Retinal pigment epithelial cell (primary cell): Measurements from ENCODE around the gene ZNF521.

Experiments used
- DNase-seq: peaks from one replicate; pipeline ENCODE4 v3.0.0-alpha.2; 2010; ENCODE audit warnings: low read depth
- H3K4me3 ChIP-seq: 2 replicates; pipeline ENCODE4 v1.5.1; 2011; ENCODE audit warnings: mild to moderate bottlenecking, low read length, control low read depth, moderate library complexity
- CTCF ChIP-seq: conservative IDR thresholded peaks from 2 replicates; pipeline ENCODE4 v1.5.1; 2011; ENCODE audit warnings: low read depth, low read length, control low read depth, inconsistent platforms

ZNF521 gene

GRCh38 chr18:25295624-25296138 lies 56.3 kb downstream of the ZNF521 start:
- no peak for TF ChIP-seq CTCF
- no peak overlapping the region for H3K4me3 ChIP-seq
- no peak for DNase-seq

GRCh38 chr18:25291150-25291549 lies 60.8 kb downstream of the ZNF521 start:
- no peak for TF ChIP-seq CTCF
- no peak for DNase-seq
- H3K4me3 ChIP-seq = no peak overlapping the region

GRCh38 chr18:25289001-25289631 lies 62.9 kb downstream of the ZNF521 start:
- TF ChIP-seq CTCF = no peak
- peak; percentile 64 for DNase-seq
- H3K4me3 ChIP-seq = no peak overlapping the region

- TF ChIP-seq CTCF = no peak
- H3K4me3 ChIP-seq = no peak overlapping the region
- DNase-seq = no peak
Measured at GRCh38 chr18:25288340-25288938, 63.5 kb downstream of the ZNF521 start.

GRCh38 chr18:25287106-25287505 lies 64.9 kb downstream of the ZNF521 start:
- H3K4me3 ChIP-seq = no peak overlapping the region
- no peak for TF ChIP-seq CTCF
- no peak for DNase-seq

GRCh38 chr18:25284861-25285550 lies 67.0 kb downstream of the ZNF521 start:
- no peak for TF ChIP-seq CTCF
- no peak overlapping the region for H3K4me3 ChIP-seq
- DNase-seq = no peak
